GM19328 (cell line): Measurements from ENCODE around the gene ASB1.

Experiments used
- ATAC-seq: cut with Tn5 transposase; IDR thresholded peaks from one replicate; pipeline ENCODE4 v1.9.1; 2021; ENCODE audit warnings: mild to moderate bottlenecking, moderate library complexity; ENCODE audit not compliant: unreplicated experiment

Gene ASB1

DNA sequence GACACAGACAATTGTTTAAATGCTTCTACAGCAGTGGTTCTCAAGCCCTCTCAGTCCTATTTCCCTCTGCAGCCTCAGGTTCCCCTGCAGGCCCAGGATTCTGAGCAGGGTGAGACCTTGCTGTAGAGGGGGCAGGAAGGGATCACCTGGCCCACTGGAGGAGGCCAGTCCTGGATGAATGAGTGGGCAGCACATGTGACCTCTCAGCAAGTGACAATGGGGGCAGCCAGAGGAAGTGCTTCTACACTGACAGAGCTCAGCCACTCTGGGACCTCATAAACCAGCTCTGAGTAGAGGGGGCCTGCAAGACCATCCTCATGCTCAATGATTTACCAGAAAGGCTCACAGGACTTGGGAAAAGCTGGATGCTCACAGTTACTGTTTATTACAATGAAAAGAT, 63.2 kb downstream of the ASB1 start:
- no peak for ATAC-seq

DNA sequence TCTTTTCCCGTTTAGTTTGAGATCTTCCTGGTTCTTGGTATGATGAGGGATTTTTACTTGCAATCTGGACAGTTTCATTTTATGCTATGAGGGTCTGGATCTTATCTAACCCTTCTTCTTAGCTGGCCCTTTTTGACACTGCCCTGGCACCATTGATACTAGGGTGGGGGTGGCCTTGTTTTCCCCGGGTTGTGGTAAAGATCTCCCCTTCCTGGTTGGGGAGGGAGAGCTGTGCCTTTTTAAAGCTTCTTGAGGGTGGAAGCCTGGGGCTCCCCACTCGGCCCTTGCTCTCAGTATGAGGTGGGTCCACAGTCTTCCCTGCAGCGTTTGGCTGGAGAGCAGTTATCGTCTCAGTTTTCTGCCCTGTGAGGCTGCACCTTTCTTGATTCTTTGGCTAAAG, 66.1 kb downstream of the ASB1 start:
- no peak for ATAC-seq

DNA sequence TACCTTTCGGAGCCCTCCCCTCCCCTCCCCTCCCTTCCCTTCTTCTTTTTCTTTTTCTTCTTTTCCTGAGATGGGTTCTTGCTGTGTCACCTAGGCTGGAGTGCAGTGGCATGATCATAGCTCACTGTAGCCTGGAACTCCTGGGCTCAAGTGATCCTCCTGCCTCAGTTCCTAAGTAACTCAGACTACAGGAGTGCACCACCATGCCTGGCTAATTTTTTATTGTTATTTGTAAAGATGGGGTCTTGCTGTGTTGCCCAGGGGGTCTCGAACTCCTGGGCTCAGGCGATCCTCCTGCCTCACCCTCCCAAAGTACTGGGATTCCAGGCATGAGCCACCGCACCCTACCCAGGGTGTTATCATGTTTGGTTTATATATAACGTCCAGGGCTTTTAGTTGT, 66.7 kb downstream of the ASB1 start:
- no peak for ATAC-seq

DNA sequence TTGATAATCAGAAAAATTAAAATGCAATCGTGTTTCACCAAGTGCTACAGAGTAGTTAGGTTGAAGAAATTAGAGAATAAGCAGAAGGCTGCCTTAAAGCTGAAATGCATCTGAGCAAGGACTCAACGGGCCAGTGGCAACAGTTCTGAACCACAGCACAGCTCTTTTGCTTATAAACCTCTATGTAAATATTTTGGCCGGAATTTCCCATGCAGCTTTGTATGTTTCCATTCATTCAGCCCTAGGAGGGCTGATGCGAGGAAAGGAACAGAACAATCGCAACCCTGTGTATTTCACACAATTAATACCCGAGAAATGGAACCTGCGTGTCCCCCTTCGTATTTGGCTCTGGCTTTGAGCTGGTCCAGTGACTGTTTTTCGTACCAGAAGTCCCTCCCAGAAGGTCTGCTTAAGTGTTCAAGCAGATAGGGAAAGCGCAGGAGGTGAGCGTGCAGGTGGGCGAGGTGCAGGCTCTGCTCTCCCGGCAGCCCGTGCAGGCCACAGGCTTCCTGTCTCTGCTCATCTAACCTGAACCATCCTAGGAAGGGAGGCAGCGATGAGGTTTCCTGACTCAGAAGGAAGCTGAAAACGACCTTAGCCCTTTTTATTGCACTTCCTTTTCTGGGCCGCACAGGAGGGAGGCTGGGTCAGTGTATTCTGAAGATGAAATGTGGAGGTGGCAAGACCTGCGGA, 67.3 kb downstream of the ASB1 start:
- ATAC-seq, result no peak

DNA sequence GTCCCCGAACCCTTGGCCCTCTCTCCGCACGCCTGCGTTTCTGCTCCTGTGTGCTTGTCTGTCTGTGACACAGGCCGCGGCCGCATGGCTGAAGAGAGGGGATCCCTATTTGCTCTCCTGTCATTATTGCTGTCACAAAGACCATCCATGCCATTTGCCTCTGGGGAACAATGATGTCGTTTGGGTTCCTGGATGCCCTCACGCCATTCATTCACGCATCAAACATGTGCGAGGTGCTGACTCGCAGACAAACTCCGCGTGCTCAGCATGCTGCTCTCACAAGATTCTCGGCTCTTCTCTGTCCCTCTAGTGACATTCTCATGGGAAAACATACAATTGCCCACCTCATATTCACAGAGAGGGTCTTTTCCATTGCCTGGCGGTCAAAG, 67.8 kb downstream of the ASB1 start:
- ATAC-seq, result no peak

DNA sequence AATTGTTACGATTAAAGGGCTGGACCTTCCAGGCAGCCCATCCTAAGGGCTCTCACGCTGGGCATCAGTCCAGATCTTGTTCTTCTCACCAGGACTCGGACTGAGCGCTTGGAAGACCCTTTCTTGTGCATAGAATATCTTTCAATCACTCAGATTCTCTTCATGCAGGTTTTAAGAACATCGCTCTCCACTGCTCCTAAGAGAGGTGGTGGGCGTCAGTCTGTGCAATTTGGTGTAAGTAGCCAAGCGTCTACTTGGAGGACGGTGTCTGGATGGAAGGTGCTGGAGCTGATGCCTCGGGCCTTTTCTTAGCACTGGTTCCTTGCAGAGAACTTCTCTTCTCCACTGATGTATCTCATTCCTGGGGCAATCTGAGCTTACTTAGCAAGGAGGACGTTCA, 68.7 kb downstream of the ASB1 start:
- no peak for ATAC-seq

DNA sequence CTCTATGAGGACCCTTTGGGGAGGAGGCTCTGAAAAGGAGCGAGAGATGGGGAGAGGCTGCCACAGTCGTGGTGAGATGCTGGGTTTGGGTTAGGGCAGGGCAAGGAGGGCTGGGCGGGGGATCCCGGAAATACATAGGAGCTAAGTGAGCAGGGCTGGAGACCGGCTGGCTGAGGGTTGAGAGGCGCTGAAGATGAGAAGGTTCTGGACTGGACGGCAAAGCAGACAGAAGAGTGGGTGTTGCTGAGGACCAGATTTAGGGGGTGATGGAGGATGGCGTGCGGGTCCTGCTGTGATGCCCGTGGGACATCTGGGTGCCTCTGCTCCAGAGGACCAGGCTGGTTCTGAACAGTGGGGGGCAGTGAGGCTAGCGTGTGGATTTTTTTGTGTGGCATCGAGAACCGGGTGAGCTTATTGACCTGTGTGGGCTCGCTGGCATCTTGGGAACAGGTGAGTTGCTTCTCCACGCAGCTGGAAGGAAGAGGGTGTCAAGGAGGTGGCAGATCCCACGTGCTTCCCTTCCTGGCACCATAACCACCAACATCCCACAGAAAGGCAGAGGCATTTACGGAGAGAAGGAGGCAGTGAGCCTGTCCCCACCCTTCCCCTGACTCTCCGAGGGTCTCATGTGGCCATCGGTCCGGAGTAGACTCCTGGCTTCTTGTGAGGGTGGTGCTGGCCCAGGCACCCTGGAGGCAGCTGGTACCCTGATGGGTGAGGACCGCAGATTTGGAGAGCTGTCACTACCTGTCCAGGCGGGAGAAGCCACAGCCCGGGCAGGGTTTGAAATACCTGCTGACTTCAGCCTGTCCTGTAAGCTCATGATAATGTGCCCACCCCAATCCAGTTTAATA, 70.3 kb downstream of the ASB1 start:
- ATAC-seq, result no peak

DNA sequence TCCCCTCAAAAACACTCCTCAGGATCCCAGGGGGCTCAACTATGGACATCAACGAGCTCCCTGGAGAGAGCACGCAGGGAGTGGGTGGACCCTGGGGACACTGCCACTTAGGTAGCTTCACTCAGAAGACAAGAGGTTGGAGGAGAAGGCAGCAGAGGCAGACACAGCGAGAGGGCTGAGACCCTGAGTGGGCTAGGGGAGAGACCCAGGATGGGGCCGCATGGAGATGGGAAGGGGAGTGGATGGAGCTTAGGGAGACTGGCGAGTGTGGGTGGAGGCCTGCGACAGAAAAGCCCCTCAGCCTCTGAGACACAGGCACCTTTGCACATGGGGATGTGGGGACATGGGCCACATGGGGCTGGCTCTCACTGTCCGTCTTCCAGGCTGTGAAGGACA, 70.9 kb downstream of the ASB1 start:
- ATAC-seq, result no peak

DNA sequence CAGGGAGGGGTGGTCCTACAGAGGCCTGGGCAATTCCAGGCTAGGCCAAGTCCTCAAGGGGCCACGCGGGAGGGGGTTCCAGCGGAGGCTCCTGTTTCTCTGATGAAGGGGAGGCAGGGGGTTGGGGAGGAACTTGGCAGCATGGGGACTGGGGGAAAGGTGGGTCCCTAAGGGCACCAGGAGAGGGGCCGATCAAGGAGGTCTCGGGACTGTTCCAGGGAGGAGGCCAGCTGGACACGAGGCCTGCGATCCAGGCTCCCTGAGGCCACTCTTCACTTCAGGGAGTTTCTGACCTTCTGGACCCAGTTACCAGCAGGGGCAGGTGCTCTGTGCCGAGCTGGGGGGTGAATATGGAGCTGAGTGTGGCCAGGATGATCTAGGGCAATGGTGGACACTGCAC, 71.5 kb downstream of the ASB1 start:
- ATAC-seq, result no peak

DNA sequence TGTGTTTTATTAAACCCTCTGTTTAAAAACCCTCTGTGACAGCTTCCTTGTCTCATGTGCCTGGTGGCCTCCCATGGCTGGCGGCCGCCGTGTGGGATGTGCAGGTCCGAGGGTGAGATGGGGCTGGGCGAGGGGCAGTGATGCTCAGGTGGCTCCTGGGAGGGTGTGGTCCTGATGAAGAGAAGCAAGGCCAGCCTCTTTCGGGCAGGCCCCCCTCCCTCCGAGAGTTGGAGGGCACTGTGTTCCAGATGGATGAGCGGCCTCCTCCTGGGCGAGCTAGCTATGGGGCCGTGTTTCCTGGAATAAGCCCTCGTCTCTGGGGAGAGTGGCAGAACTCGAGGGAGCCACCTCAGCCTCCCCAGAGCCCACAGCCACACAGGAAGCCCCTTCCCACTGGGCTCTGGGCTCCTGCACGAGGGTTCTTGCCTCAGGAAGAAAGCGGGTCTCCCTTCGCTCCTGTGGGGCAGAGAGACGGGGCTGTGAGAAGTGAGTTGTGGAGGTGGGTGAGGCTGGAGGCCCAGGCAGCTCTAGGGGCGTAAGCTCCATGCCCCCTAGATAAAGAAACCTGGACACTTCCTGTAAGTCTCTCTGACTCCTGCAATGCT, 72.1 kb downstream of the ASB1 start:
- ATAC-seq, result no peak

DNA sequence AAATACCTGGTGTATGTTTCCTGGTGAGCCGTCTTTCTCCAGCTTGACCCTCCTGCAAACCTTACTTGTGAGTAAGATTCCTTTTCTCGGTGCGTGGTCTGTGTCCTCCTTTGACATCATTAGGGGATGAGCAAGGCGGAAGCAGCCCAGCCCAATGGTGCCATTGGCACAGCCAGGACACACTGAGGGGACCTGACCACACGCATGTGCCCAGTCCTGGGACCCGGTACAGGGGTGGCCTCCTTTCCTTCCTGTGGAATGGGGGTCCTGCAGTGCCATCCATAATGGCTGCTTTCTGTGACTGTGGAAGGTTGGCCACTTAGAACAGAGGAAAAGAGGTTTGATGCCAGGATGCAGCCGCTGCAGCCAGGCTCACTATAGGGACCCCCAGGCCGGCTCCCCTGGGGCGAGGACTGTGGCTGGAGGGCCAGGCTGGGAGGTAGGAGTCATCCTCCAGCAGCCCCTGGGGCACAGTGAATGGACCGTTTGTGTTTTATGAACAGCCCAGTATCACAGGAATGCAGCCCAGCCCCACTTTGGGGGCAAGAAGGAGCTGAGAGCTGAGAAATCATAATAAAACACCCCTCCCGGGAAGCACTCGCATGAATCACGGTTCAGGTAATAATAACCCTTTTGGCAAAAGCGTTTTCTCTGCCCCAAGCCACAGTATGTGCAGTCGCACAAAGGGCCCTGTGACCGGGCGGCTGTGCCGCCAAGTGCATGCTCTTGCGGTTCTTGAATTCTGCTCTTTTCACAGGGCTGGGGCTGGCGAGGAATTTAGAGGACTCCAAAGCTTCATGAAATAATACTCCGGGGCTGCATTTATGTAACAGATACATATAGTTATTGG, 73.2 kb downstream of the ASB1 start:
- ATAC-seq, result no peak

DNA sequence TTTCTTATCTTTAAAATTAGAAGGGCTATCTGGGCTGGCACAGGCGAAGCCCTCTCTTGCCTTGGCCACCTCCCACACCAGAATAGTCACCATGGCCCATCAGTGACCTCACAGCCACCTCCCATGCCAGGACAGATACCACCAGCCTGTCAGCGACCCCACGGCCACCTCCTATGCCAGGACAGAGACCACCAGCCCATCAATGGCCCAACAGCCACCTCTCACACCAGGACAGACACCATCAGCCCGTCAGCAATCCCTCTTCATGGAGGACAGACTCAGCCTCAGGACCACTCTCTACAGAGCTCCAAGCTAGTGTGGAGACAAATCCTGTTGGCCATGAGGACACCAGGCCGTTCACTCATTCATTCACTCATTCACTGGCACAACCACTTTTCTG, 74.6 kb downstream of the ASB1 start:
- ATAC-seq, result no peak
